Fibroblast of peridontal ligament (primary cell): ENCODE results near the gene TCP11.

Experiments
- DNase-seq: peaks from one replicate; pipeline ENCODE4 v3.0.0-alpha.2; 2010; ENCODE audit errors: extremely low read depth

TCP11 gene

GRCh38 chr6:35080821-35081425 is 60.2 kb downstream of the TCP11 start:
- no peak for DNase-seq

- DNase-seq, result no peak
Measured at GRCh38 chr6:35080016-35080680, 61.0 kb downstream of the TCP11 start.

- DNase-seq, result no peak
Measured at GRCh38 chr6:35079311-35080000, 61.7 kb downstream of the TCP11 start.

DNA sequence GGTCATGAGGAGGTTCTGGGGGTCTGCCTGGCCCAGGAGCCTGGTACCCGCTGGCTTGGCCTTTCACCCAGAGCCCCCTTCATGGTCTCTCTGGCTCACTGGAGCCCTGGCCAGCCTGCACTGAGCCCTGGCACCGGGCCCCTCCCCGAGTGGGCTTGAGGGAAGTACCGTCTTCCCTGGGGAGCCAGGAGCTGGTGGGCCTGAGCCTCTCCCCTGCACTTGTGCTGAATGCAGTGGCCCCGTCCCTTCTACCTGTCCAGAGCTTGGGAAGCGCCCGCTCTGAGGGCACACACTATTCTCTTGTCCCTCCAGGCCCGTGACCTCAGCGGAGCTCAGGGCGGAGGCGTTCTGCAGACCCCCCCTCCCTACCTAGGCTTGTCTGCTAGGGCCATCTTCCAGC is 62.2 kb downstream of the TCP11 start:
- no peak for DNase-seq

DNA sequence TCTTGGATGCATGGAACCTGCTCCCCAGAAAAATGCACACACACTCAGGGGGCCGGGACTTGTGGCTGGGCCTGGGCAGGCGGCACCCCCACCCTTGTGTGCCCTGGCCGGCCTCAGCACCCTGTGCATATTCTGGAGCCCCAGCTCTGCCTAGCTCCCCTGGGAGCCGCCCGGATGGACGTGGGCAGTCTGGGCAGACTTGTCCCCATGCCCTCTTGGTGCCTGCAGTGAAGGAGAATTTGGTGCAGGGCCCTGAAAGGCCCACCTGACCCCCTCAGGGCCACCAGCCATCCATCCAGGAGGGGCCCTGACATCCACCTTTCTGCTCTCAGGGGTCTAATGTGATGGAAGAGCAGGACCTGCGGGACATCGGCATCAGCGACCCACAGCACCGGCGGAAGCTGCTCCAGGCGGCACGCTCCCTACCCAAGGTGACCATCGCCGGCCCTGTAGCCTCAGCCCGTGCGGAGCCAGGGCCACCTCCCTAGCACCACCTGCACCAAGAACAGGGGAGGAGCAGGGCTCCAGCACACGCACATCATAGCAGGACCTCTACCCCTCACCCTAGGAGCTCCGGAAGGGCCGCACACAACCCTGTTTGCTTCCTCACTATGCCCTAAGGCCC is 62.8 kb downstream of the TCP11 start:
- DNase-seq, result no peak

DNA sequence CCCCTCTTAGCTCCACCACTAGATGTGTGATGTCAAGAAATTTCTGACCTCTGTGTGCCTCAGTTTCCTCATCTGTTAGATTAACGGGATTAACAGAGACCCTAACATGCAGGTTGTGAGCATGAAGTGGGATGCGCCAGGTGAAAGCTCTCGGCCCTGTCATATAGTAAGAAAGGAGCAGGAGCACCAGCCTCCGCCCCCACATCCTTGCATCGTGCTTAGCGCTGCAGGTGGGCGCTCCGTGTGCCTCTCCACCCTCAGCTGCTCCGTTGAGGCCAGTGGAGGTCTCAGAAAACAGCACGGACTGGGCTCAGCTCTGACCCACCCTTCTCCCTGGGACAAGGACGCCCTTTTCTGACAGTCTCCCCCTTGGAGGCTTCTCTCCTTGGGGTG is 63.4 kb downstream of the TCP11 start:
- DNase-seq, result no peak

DNA sequence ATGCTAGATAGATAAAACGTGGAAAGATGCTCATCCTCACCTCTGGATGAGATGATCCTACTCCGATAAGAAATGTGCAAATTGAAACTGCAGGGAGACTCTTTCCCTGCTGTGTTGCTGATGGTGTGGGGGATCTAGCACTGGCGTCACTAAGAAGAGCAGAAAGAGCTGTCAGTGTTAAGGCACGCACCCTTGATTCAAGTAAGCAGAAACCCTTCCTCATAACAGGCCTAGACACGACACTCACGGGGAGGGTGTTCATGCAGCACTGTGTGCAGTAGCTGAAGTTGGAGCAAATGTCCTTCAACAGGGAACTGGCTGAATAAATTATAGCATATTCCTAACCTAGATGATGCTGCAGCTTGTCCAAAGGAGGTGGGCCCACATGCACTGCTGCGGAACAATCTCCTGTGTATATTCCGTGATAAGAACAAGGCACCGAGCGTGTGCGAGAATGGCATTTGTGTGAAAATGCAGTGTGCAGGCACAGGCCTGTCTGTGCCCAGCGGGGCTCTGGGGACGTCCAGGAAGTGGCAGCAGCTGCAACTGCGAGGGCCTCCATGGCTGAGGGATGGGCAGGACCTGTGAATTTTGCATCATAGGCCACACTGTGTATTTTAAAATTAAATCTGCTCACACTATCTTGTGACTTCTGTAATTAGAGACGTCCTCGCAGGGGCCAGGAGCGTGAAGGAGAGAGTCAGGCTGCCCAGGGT is 64.0 kb downstream of the TCP11 start:
- DNase-seq, result no peak

- DNase-seq, result no peak
Measured at GRCh38 chr6:35073766-35074471, 67.2 kb downstream of the TCP11 start.

GRCh38 chr6:35073211-35073610 is 67.9 kb downstream of the TCP11 start:
- no peak for DNase-seq

DNA sequence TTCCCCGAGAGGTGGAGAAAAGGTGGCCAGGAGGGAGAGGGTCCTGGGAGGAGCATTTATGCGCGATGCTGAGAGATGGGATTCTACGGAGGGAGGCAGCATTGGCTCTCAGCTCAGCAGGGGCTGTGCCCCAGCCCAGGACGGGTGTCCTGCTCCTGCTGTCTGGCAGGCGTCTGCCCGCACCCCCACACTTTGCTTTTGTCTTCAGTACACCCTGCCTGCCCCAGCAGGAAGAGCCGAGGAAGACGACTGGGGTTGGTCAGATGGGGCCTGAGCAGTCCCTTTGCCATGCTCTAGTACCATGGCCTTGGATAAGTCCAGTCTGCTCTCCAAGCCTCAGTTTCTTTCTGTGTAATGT is 68.5 kb downstream of the TCP11 start:
- no peak for DNase-seq

DNA sequence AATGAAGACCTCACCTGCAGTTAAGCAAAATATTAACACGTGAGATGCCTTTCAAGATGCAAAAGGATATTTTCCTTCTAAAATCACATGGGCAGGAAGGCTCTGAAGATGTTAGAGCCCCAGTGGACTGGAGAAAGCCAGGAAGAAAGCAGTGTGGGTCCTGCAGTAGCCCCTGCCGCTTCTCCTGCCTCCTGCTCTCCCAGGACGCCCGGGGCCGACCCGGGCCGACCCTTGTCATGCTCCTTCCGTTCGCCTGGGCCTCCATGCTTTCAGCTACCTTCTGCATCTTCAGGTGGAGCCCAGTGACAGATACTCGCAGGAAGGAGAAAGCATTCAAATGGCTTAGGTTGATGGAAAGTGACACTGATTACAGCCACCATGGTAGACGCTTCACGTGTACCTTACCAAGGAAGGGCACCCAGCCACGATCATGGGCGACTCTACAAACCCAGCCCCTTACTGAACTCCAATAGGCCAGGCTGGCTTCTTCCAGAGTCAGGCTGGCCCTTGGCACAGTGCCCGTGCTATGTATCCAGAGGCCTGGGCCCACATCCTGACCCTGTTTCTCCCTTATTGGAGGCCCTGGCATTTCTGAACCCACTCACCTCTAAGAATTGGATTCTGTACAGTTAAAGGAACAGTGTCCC is 69.0 kb downstream of the TCP11 start:
- DNase-seq, result no peak

DNA sequence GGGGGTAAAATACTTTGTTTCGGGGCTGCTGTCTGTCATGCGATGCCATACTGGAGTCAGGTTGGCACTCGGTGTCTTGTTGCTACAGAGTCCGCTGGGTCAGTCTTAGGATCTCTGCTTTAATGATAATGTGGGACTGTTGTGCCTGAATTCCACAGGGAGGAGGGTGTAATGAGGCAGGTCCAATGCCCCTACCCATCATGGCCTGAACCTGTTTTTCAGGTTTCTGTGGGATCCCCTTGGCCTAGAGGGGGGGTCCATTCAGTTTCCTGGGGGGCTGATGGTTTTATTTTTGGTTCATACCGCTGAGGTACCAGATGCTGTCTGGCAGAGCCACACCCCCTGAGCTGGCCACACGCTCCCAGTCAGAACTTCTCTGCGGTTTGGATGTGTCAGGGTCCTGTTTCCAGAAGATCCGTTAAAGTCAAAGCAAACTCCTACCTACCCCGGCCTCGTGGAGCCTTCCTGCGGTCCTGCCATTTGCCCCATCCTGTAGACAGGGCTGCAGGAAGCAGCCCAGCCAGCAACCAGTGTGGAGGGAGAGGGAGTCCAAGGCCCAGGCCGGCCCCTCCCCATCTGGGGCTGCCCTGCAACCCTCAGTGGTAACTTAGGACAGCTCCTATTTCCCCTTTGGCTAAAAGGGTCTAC is 69.7 kb downstream of the TCP11 start:
- DNase-seq, result no peak

DNA sequence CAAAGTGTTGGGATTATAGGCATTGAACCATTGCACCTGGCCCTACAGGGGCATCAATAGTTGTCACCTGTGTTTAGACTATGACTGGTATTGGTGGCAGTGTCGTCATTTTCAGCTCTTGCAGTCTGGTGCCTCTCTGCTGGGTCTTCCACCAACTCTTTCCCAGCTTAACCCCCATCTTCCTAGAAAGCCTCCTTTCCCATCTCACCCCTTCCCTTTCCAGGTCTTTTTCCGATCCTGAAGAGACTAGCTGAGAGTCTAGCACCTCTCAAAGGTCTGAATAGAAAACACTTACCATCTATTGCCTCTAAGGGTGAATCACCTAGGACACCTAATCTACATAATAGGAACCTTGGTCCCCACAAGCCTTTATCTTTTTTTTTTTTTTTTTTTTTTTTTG is 71.0 kb downstream of the TCP11 start:
- DNase-seq, result no peak

DNA sequence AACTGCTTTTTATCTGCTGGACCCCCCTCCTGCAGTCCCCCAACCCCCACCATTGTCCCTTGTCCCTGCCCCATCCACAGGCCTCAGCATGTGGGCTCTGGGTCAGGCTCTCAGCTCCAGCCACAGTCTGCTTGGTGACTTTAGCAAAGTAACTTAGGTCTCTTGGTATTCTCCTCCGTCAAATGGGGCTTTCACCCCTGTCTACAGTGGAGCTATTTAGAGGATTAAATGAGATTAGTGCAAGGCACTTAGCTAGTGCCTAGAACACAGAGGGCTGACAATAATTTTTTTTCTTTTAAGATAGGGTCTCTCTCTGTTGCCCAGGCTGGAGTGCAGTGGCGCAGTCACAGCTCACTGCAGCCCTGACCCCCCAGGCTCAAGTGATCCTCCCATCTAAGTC is 71.9 kb downstream of the TCP11 start:
- no peak for DNase-seq

DNA sequence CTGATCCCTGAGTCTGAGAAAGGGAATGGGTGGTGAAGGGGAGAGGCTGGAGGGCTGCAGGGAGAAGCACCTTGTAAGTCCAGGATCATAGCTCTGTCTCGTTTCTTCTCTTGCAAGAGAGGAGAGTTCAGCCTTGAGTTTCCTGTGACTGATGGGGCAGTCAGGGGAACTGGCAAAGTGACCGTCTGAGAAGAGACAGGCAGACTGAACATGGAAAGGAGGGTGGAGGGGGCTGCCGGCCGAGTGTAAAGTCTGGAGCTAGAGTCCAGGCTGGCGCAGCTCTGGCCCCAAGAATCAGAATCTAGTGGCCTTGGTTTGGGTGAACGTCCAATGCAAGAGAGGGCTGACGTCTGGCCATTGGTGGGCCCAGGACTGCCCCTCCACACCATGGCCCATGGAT is 72.5 kb downstream of the TCP11 start:
- DNase-seq, result no peak

GRCh38 chr6:35068206-35068605 is 72.9 kb downstream of the TCP11 start:
- DNase-seq, result no peak
